ENCODE data around the gene SAMD8. TPM values are rescaled to one million over a fixed set of nuclear protein-coding genes. Genes with fewer than 3 reads are reported as not detected.
"Not testable (repeated sequence)": the region's sequence is repeated elsewhere in the genome, so short reads cannot be mapped to it uniquely, and the experiment has no call there.

The SAMD8 gene
- total RNA-seq, 8 experiments from 2014 or later, result 15.5 to 188 (median 21.1) TPM

GRCh38 chr10:75197906-75198305 lies 86.5 kb downstream of the SAMD8 start:
- Histone ChIP-seq H3K27ac (no peak overlapping the region), H3K4me3 (no peak overlapping the region), H3K4me1 (replicated peaks in 1 of 2) (no peaks in the 10 kb centered on the region)
- ATAC-seq (replicated peaks in 6 of 8), result no peak
- 78 to 100% (median 86%) methylated on average over 1 to 2 of the region's 2 CpGs; no CpG with 5 or more reads in 6 of the 10 experiments for WGBS, 10 experiments
- in situ Hi-C loops (cut with MboI; ENCODE audit: low pct_unique_long_range_greater_than_20kb in 2 of 9, low sequenced_read_pairs in 9 of 9, unreplicated experiment in 9 of 9), result no loop called here

- ATAC-seq (replicated peaks in 6 of 8); H3K27ac ChIP-seq; H3K4me1 ChIP-seq (replicated peaks in 1 of 2); H3K4me3 ChIP-seq; in situ Hi-C loops (cut with MboI; ENCODE audit: low pct_unique_long_range_greater_than_20kb in 2 of 9, low sequenced_read_pairs in 9 of 9, unreplicated experiment in 9 of 9): not testable (repeated sequence)
- WGBS, 10 experiments, result 84 to 100% (median 100%) methylated on average over 1 to 6 of the region's 6 CpGs
These were observed 88.5 kb downstream of the SAMD8 start for GRCh38 chr10:75199949-75200348.

GRCh38 chr10:75201793-75202307 lies 90.4 kb downstream of the SAMD8 start:
- WGBS, 10 experiments, result 60 to 100% (median 92%) methylated on average over 1 to 7 of the region's 9 CpGs; no CpG with 5 or more reads in 4 of the 10 experiments
- no peak for ATAC-seq (replicated peaks in 6 of 8)
- Histone ChIP-seq H3K4me3 (no peak overlapping the region), H3K27ac (no peak overlapping the region), H3K4me1 (replicated peaks in 1 of 2) (no peaks in the 10 kb centered on the region)
- in situ Hi-C loops (cut with MboI; ENCODE audit: low pct_unique_long_range_greater_than_20kb in 2 of 9, low sequenced_read_pairs in 9 of 9, unreplicated experiment in 9 of 9), result no loop called here

- Histone ChIP-seq H3K4me1 (replicated peaks in 1 of 2) (peaks cover 0 to 5% of the 10 kb centered on the region in 2 donors), H3K4me3 (no peak overlapping the region), H3K27ac (no peak overlapping the region)
- WGBS, 10 experiments, result no CpG with 5 or more reads among the region's 1 CpG
- ATAC-seq (replicated peaks in 6 of 8), result peak in 5 of 8 experiments; percentile 28 to 96 (median 94)
- in situ Hi-C loops (cut with MboI; ENCODE audit: low pct_unique_long_range_greater_than_20kb in 2 of 9, low sequenced_read_pairs in 9 of 9, unreplicated experiment in 9 of 9), result no loop called here
These were observed 91.0 kb downstream of the SAMD8 start for GRCh38 chr10:75202321-75203045.

DNA sequence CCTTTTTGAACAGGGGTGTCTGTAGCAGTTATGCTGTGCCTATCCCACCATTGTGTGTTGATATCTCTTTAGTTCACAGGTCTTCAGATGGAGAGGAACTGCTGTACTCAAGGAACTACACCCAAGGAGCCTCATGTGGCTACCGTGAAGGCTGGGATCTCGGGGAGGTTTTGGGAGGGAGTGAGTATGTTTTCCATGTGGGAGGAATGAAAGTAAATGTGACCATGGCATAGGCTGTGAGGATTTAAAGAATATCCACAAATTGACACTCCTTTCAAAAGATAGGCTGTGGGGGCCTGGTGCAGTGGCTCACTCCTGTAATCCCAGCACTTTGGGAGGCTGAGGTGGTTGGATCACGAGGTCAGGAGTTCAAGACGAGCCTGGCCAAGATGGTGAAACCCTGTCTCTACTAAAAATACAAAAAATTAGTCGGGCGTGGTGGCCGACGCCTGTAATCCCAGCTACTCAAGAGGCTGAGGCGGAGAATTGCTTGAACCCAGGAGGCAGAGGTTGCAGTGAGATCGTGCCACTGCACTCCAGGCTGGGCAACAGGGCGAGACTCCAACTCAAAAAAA lies 91.7 kb downstream of the SAMD8 start:
- peak in 3 of 8 experiments; percentile 45 to 54 (median 53) for ATAC-seq (replicated peaks in 6 of 8)

GRCh38 chr10:75203724-75204123 lies 92.3 kb downstream of the SAMD8 start:
- peaks cover 0 to 6% of the 10 kb centered on the region in 2 donors for H3K4me1 ChIP-seq (replicated peaks in 1 of 2)
- no peak overlapping the region for H3K4me3 ChIP-seq
- WGBS, 10 experiments, result 81 to 100% (median 87%) methylated on average over 1 to 4 of the region's 5 CpGs; no CpG with 5 or more reads in 5 of the 10 experiments
- in situ Hi-C loops (cut with MboI; ENCODE audit: low pct_unique_long_range_greater_than_20kb in 2 of 9, low sequenced_read_pairs in 9 of 9, unreplicated experiment in 9 of 9), result no loop called here
- H3K27ac ChIP-seq, result no peak overlapping the region
- ATAC-seq (replicated peaks in 6 of 8), result no peak

More for the DNA sequence above, 91.7 kb downstream of the SAMD8 start:
- H3K4me1 ChIP-seq (replicated peaks in 1 of 2); in situ Hi-C loops (cut with MboI; ENCODE audit: low pct_unique_long_range_greater_than_20kb in 2 of 9, low sequenced_read_pairs in 9 of 9, unreplicated experiment in 9 of 9); H3K27ac ChIP-seq; H3K4me3 ChIP-seq: not testable (repeated sequence)
- WGBS, 10 experiments, result 20 to 100% (median 85%) methylated on average over 1 to 8 of the region's 11 CpGs; no CpG with 5 or more reads in 1 of the 10 experiments

DNA sequence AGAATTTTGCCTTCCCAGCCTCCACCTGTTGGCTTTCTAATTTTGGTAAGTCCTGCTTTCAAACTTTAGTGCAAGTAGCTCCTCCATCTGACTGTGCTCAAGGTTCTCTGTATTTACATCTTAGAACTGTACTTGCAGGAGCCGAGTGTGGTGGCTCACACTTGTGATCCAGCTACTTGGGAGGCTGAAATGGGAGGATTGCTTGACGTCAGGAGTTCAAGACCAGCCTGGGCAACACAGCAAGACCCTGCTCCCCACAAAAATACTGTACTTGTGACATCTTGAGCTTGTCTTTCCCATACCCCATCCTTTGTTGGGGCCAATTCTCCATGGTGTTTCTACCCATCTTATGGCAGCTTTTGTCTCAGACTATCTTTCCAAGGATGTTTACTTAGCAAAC lies 94.5 kb downstream of the SAMD8 start:
- no peak overlapping the region for H3K27ac ChIP-seq
- H3K4me1 ChIP-seq (replicated peaks in 1 of 2), result peaks cover 3 to 13% of the 10 kb centered on the region in 2 donors
- ATAC-seq (replicated peaks in 6 of 8), result no peak
- 88 to 100% (median 100%) methylated on average over 1 to 2 of the region's 2 CpGs; no CpG with 5 or more reads in 3 of the 10 experiments for WGBS, 10 experiments
- no peak overlapping the region for H3K4me3 ChIP-seq
- in situ Hi-C loops (cut with MboI; ENCODE audit: low pct_unique_long_range_greater_than_20kb in 2 of 9, low sequenced_read_pairs in 9 of 9, unreplicated experiment in 9 of 9), result no loop called here

DNA sequence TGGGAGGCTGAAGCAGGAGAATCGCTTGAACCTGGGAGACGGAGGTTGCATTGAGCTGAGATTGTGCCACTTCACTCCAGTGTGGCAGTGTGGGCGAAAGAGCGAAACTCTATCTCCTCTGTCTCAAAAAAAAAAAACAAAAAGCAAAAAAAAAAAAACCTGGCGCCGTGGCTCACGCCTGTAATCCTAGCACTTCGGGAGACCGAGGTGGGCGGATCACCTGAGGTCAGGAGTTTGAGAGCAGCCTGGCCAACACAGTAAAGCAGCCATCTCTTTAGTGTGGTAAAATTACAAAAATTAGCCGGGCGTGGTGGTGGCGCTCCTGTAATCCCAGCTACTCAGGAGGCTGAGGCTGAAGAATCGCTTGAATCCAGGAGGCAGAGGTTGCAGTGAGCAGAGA lies 95.2 kb downstream of the SAMD8 start:
- WGBS, 10 experiments, result 90 to 100% (median 93%) methylated on average over 1 to 12 of the region's 14 CpGs; no CpG with 5 or more reads in 1 of the 10 experiments
- H3K27ac ChIP-seq; H3K4me3 ChIP-seq; ATAC-seq (replicated peaks in 6 of 8); in situ Hi-C loops (cut with MboI; ENCODE audit: low pct_unique_long_range_greater_than_20kb in 2 of 9, low sequenced_read_pairs in 9 of 9, unreplicated experiment in 9 of 9): not testable (repeated sequence)
- peaks cover 4 to 13% of the 10 kb centered on the region in 2 donors for H3K4me1 ChIP-seq (replicated peaks in 1 of 2)

DNA sequence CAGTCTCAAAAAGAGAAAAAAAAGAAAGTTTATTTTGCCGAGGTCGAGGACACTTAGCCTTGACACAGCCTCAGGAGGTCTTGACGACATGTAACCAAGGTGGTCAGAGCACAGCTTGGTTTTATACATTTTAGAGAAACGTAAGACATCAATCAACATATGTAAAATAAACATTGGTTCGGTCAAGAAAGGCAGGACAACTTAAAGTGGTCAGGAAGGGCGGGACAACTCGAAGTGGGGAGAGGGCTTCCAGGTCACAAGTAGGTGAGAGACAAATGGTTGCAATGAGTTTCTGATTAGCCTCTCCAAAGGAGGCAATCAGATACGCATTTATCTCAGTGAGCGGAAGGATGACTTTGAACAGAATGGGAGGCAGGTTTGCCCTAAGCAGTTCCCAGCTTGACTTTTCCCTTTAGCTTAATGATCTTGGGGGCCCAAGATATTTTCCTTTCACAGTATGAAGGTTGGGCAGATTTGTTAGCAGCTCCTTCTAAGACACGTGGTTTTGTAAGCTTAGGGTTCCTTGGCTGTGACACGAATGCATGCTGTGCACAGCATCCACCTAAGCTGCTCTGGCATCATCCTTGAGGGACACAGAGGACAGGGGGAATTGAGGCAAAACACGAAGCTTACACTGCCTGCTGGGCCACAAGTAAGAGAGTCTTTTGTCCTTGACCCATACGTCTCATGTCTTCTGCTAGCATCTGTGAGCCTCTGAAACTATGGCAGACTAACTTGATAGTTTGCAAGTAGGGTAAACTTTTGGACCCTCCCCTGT lies 95.8 kb downstream of the SAMD8 start:
- no peak for ATAC-seq (replicated peaks in 6 of 8)
- H3K4me3 ChIP-seq, result no peak overlapping the region
- peaks cover 10 to 15% of the 10 kb centered on the region in 2 donors for H3K4me1 ChIP-seq (replicated peaks in 1 of 2)
- in situ Hi-C loops (cut with MboI; ENCODE audit: low pct_unique_long_range_greater_than_20kb in 2 of 9, low sequenced_read_pairs in 9 of 9, unreplicated experiment in 9 of 9), result no loop called here
- no peak overlapping the region for H3K27ac ChIP-seq
- 23 to 88% (median 71%) methylated on average over 2 to 11 of the region's 13 CpGs for WGBS, 10 experiments

GRCh38 chr10:75207857-75208144 lies 96.3 kb downstream of the SAMD8 start:
- WGBS, 10 experiments, result 80 to 100% (median 100%) methylated on average over 1 of the region's 1 CpG; no CpG with 5 or more reads in 5 of the 10 experiments
- Histone ChIP-seq H3K4me3 (no peak overlapping the region), H3K4me1 (replicated peaks in 1 of 2) (peaks cover 11 to 15% of the 10 kb centered on the region in 2 donors), H3K27ac (no peak overlapping the region)
- in situ Hi-C loops (cut with MboI; ENCODE audit: low pct_unique_long_range_greater_than_20kb in 2 of 9, low sequenced_read_pairs in 9 of 9, unreplicated experiment in 9 of 9), result no loop called here
- ATAC-seq (replicated peaks in 6 of 8), result no peak

GRCh38 chr10:75208181-75208580 lies 96.7 kb downstream of the SAMD8 start:
- H3K27ac ChIP-seq, result no peak overlapping the region

GRCh38 chr10:75209086-75209920 lies 97.8 kb downstream of the SAMD8 start:
- ATAC-seq (replicated peaks in 6 of 8), result no peak
- in situ Hi-C loops (cut with MboI; ENCODE audit: low pct_unique_long_range_greater_than_20kb in 2 of 9, low sequenced_read_pairs in 9 of 9, unreplicated experiment in 9 of 9), result no loop called here
- Histone ChIP-seq H3K4me3 (peak overlapping the region; percentile 55 to 74 (median 59)), H3K27ac (peak overlapping the region; percentile 99 to 100), H3K4me1 (replicated peaks in 1 of 2) (peaks cover 11 to 15% of the 10 kb centered on the region in 2 donors)
- WGBS, 10 experiments, result 77 to 98% (median 95%) methylated on average over 4 to 13 of the region's 16 CpGs

More at GRCh38 chr10:75208181-75208580, 96.7 kb downstream of the SAMD8 start:
- in situ Hi-C loops (cut with MboI; ENCODE audit: low pct_unique_long_range_greater_than_20kb in 2 of 9, low sequenced_read_pairs in 9 of 9, unreplicated experiment in 9 of 9), result no loop called here
- 24 to 100% (median 75%) methylated on average over 1 to 3 of the region's 4 CpGs; no CpG with 5 or more reads in 4 of the 10 experiments for WGBS, 10 experiments
- peaks cover 11 to 15% of the 10 kb centered on the region in 2 donors for H3K4me1 ChIP-seq (replicated peaks in 1 of 2)
- no peak for ATAC-seq (replicated peaks in 6 of 8)
- H3K4me3 ChIP-seq, result no peak overlapping the region

Measured in motor neuron (in vitro differentiated cells).